Nephron progenitor cell (in vitro differentiated cells): ENCODE results near the gene RB1.

Experiments used
- DNase-seq: peaks from one replicate; pipeline ENCODE4 v3.0.0; 2021
- H3K27ac Mint-ChIP-seq: 2 replicates; pipeline ENCODE4 v1.8.0; 2021; ENCODE audit warnings: mild to moderate bottlenecking, moderate library complexity, mixed read lengths
- H3K27me3 Mint-ChIP-seq: 2 replicates; pipeline ENCODE4 v1.8.0; 2021; ENCODE audit warnings: mild to moderate bottlenecking, low read depth, mixed read lengths; ENCODE audit not compliant: poor library complexity
- H3K36me3 Mint-ChIP-seq: 2 replicates; pipeline ENCODE4 v1.8.0; 2021; ENCODE audit warnings: low read depth, mixed read lengths
- H3K4me1 Mint-ChIP-seq: 2 replicates; pipeline ENCODE4 v1.8.0; 2021; ENCODE audit warnings: mixed read lengths
- H3K4me3 Mint-ChIP-seq: 2 replicates; pipeline ENCODE4 v1.8.0; 2021; ENCODE audit warnings: mild to moderate bottlenecking, moderate library complexity, mixed read lengths
- H3K9me3 Mint-ChIP-seq: 2 replicates; pipeline ENCODE4 v1.8.0; 2021; ENCODE audit warnings: mild to moderate bottlenecking, moderate library complexity, mixed read lengths
- TF ChIP-seq, protein P1 (sequence below): fragments of 200-600 bp; sonication (generic); IDR thresholded peaks from 2 replicates; pipeline ENCODE4 v1.5.0; 2021; ENCODE audit warnings: antibody characterized with exemption

Gene RB1

DNA sequence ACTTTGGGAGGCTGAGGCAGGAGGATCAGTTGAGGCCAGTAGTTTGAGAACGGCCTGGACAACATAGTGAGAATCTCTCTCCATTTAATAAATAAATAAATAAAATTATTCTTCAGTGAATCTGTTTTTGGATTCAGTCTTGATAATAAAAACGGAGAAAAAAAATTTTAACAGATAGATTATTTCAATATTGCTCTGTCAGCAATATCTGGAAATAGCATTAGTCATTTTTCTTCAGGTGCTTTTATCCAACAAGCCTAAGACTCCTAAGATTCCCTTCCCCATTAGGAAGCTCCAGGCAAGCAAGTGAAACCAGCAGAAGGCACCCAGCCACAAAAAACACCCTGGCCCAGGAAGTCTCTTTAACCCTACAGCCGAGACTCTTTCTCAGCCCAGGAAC lies 130.6 kb downstream of the RB1 start:
- H3K36me3 Mint-ChIP-seq: peaks cover under 1% of the 10 kb centered on the region
- TF ChIP-seq, protein P1, sequence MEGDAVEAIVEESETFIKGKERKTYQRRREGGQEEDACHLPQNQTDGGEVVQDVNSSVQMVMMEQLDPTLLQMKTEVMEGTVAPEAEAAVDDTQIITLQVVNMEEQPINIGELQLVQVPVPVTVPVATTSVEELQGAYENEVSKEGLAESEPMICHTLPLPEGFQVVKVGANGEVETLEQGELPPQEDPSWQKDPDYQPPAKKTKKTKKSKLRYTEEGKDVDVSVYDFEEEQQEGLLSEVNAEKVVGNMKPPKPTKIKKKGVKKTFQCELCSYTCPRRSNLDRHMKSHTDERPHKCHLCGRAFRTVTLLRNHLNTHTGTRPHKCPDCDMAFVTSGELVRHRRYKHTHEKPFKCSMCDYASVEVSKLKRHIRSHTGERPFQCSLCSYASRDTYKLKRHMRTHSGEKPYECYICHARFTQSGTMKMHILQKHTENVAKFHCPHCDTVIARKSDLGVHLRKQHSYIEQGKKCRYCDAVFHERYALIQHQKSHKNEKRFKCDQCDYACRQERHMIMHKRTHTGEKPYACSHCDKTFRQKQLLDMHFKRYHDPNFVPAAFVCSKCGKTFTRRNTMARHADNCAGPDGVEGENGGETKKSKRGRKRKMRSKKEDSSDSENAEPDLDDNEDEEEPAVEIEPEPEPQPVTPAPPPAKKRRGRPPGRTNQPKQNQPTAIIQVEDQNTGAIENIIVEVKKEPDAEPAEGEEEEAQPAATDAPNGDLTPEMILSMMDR: no peak
- H3K27ac Mint-ChIP-seq: no peak overlapping the region
- H3K4me3 Mint-ChIP-seq: no peak overlapping the region
- no peak for DNase-seq
- H3K27me3 Mint-ChIP-seq: no peaks in the 10 kb centered on the region
- H3K4me1 Mint-ChIP-seq: peaks cover 17% of the 10 kb centered on the region
- H3K9me3 Mint-ChIP-seq: no peaks in the 10 kb centered on the region

DNA sequence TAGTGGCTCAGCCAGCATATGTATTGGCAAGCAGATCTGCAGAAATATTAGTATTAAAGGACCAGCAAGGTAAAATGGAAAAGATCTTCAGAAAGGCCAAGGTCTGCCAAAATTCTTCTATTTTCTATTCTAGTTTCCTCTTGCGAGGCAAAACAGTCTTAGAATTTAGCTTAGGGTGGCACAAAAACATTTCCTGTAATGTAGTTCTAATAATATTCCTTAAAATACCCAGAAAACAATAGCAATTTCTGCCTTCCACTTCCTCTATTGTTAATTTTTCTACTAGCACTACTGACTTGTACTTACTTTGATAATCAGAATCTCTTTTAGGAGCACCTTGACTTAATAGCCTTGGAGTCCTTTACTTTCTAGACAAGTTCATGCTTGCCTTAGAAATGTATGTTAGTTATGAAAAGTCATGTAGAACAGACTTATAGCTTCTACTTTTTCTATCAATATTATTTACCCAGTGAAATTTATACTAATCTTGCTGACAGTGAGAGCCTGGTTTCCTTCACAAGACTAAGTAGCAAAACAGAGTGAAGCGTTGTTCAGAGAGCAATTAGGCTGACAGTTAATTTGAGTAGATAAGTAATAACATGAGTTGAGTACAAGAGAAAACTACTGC lies 133.2 kb downstream of the RB1 start:
- Mint-ChIP-seq H3K9me3 (no peaks in the 10 kb centered on the region), H3K36me3 (no peaks in the 10 kb centered on the region), H3K4me1 (peaks cover 8% of the 10 kb centered on the region), H3K4me3 (no peak overlapping the region), H3K27ac (no peak overlapping the region), H3K27me3 (no peaks in the 10 kb centered on the region)
- TF ChIP-seq, protein P1: no peak
- no peak for DNase-seq

DNA sequence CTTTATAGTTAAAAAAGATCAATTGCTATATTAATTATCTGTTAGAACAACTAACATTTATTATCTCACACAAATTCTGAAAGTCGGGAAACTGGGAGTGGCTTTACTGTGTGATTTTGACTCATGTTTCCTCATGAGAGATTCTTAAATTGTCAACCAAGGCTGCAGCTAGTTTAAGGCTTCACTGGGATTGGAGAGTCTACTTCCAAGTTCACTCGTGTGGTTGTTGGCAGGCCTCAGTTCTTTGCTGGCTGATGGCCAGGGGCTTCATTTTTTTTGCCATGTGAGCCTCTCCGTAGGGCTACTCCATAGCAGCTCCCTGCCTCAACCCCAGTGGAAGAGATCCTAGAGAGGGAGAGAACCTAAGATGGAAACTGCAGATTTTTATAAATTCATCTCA lies 133.8 kb downstream of the RB1 start:
- peaks cover 2% of the 10 kb centered on the region for H3K4me1 Mint-ChIP-seq
- H3K36me3 Mint-ChIP-seq: no peaks in the 10 kb centered on the region
- TF ChIP-seq, protein P1: no peak
- H3K4me3 Mint-ChIP-seq: no peak overlapping the region
- DNase-seq: no peak
- H3K9me3 Mint-ChIP-seq: no peaks in the 10 kb centered on the region
- no peaks in the 10 kb centered on the region for H3K27me3 Mint-ChIP-seq
- H3K27ac Mint-ChIP-seq: no peak overlapping the region

DNA sequence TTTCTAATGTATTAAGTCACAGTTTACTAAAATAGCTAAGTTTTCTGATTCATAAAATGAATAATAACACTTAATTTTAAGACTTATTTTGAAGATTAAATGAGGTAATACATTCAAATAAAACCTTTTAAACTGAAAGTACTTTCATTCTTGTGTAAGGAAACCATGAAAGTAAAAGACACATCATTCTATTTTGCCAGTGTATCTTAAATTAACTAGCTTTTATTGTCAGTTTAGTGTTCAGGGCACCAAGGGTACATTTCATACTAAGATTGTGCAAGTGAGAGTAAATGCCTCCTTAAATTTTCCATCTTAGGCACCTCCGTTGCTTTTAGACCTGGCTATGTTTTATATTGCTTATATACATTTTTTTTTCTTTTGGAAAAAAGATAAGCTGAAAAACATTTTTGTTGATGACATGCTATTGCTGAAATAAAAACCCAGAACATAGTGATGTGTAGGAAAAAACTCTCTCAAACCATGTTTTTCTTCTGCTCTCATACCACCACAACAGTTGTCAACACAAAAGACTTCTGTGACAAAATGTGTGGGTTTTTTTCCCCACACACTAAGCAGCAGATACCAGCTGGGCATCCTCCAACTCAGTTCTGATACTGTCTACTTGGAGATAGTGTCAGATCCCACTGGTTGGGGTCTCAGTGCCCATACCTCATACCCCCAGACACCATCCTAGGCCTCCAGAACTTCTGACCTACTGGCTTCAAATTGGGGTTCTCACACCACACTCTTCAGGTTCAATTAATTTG lies 140.1 kb downstream of the RB1 start:
- H3K27ac Mint-ChIP-seq: no peak overlapping the region
- TF ChIP-seq, protein P1: no peak
- H3K9me3 Mint-ChIP-seq: no peaks in the 10 kb centered on the region
- H3K36me3 Mint-ChIP-seq: peaks cover 8% of the 10 kb centered on the region
- DNase-seq: no peak
- no peaks in the 10 kb centered on the region for H3K4me1 Mint-ChIP-seq
- H3K4me3 Mint-ChIP-seq: no peak overlapping the region
- no peaks in the 10 kb centered on the region for H3K27me3 Mint-ChIP-seq

DNA sequence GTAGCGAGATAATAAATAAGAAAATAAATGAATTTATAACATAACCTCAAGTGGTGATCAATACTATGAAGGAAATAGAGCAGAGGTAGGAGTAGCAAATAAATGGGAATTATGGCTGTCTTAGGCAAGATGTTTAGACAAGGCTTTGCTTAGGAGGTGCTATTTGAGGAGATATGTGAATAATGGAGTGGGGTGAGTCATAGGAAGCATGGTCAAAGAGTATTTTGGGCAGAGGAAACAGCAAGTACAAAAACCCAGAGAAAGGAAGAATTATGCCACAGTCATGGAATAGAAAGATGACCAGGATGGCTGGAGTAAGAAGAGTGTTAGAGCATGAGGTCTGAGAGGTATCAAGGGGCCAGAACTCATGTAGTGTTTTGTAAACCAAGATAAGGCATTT lies 142.9 kb downstream of the RB1 start:
- no peak for DNase-seq
- Mint-ChIP-seq H3K36me3 (peaks cover 20% of the 10 kb centered on the region), H3K4me3 (no peak overlapping the region), H3K27me3 (no peaks in the 10 kb centered on the region), H3K4me1 (no peaks in the 10 kb centered on the region), H3K9me3 (peaks cover 22% of the 10 kb centered on the region), H3K27ac (no peak overlapping the region)
- TF ChIP-seq, protein P1: no peak
